Measurements from ENCODE around the gene XPO4.
"Not testable (repeated sequence)": the region's sequence is repeated elsewhere in the genome, so short reads cannot be mapped to it uniquely, and the experiment has no call there.

XPO4 gene

GRCh38 chr13:20782116-20782708, 120.3 kb downstream of the XPO4 start:
- DNase-seq (ENCODE audit: low read depth), result no peak

DNA sequence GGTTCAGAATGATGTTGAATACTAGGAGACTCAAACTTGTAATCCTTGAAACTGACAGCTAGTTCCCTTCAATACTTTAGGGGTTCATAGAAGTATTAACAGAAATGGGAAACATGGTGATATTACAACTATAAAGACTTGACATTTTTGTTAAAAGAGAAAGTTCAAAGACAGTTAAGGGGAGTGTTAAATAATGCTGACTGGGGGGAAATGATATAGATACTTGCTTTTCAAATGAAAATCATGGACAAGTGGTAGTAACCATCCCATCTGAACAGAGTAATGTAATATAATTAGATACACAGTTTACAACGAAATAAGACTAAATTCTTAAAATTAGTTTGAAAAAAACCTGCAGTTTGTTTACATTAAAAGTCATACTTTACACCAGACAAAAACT, 122.2 kb downstream of the XPO4 start:
- DNase-seq (ENCODE audit: low read depth), result no peak

- DNase-seq (ENCODE audit: low read depth), result no peak
Measured at GRCh38 chr13:20779405-20779804, 123.1 kb downstream of the XPO4 start.

DNA sequence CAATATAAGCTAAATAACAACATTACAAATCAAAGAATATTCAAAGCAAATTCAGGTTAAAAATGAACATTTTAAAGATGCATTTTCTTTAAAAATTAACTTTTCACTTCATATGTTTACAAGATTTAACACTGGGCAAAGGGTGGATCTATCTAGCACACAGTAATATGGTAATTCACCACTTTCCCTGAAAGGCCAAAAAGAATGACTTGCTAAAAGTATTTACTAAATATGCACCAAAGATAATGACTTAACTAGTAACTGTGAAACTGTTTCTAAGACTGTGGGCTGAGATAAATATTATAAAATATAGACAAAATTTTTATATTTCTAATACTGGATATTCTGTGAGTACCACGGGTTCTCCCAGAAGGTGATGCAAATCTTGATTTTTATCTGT, 124.2 kb downstream of the XPO4 start:
- DNase-seq (ENCODE audit: low read depth), result no peak

- no peak for DNase-seq (ENCODE audit: low read depth)
Measured at GRCh38 chr13:20776751-20777150, 125.8 kb downstream of the XPO4 start.

DNA sequence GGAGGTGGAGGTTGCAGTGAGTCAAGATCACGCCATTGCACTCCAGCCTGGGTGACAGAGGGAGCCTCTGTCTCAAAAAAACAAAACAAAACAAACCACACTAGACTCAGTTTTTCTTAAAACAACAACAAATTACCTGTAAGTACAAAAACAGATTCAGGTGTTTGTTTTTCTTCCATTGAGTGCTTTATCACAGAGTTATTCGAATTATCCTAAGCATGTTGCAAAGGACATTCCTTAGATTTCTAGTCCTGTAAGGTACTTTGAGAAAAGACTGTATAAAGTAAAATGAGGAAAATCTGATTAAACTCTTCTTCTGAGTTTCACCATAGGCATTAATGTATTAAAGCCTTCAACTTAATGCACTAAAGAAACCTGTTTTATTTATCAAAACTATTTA, 126.6 kb downstream of the XPO4 start:
- DNase-seq (ENCODE audit: low read depth), result no peak

- no peak for DNase-seq (ENCODE audit: low read depth)
Measured at GRCh38 chr13:20774746-20775145, 127.8 kb downstream of the XPO4 start.

DNA sequence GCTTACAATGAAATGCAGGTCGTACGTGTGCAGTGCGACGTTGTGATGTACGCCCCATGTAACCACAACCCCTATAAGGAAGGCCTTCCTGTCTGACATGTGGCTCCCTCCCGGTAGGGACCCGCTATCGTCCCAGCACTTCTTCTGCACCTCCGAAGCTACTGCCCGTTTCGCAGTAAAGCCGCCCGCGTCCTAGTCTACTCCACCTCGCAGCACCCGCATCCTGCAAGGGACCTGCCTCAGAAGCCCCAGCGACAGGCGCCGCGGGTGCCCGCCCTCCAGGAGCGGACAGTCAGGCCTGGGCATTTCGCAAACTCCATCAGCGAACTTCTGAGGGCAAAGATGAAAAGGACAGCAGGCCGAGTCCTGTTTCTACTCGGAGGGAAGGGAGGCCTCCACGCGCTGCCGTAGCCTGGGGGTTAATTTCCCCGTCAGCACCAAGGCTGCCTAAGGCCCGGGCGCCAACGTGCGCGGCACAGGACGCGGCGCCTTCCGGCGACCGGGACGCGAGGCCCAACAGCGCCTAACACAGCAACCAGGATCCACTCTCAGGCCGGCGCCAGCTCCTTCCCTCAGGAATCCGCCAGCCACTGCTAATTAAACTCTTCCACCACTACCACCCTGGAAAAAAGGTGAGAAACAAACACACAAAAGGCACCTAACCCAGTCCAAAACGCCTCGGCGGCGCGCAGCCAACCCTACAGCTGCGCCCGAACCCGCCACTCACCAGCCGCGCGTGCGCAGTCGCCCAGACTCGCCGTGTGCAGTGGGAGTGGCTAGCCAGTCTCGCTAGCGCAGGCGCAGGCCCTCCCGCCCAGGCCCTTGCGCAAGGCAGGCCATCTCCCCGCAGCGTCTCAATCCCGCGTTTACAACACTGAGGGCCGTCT, 129.1 kb downstream of the XPO4 start, which contains the start of gene EEF1AKMT1:
EEF1AKMT1 (minus strand) TSS at position 768 of the 887 bp plus-strand sequence. CDS start 16,363 bp downstream, outside the sequence.
- DNase-seq (ENCODE audit: low read depth), result peak; percentile 92

DNA sequence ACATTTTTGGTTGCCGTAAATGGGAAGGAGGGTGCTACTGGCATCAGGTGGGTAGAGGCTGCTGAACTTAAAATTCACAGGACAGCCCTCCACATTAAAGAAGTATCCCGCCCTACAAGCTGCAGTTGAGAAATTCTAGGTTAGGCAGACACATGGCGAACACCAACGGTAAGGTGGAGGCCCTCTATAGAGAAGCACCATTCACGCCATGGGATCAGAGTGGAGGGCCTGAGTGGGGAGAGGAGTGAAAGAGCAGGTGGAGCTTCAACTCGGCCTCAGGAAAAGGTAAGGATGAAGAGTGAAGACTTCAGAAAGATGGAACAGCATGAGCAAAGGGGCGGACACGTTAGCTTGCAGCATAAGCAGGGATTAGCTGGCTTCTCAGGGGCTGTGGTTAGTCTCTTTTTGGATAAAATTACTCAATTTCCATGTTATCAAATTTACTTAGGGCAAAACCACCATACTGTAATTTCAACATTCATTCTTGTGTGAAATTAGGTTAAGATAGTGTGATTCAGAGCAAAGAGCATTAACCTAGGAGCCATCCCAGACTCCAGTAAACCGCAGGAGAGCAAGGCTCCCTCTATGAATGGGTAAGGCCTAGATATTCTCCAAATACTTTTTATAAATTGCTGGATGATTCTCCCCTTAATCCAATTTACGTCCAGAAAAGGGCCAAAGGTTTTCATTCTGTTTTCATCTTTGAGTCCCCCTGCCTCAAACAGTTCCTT, 130.0 kb downstream of the XPO4 start:
- no peak for DNase-seq (ENCODE audit: low read depth)

DNA sequence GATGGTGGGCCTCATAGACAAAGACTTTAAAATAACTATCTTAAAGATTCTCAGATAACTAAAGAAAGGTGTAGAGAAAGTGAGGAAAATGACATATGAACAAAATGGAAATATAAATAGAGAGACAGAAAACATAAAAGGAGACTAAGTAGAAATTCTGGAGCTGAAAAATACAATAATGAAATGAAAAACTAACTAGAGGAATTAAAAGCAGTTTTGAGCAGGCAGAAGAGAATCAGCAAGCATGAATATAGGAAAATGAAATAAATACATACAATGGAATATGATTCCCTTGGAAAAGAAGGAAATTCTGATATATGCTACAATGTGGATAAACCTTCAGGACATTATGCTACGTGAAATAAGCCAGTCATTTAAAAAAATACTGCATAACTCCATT, 132.7 kb downstream of the XPO4 start:
- no peak for DNase-seq (ENCODE audit: low read depth)

- DNase-seq (ENCODE audit: low read depth), result no peak
Measured at GRCh38 chr13:20769091-20769490, 133.5 kb downstream of the XPO4 start.

- no peak for DNase-seq (ENCODE audit: low read depth)
Measured at GRCh38 chr13:20767309-20767943, 135.1 kb downstream of the XPO4 start.

- no peak for DNase-seq (ENCODE audit: low read depth)
Measured at GRCh38 chr13:20760872-20761271, 141.7 kb downstream of the XPO4 start.

DNA sequence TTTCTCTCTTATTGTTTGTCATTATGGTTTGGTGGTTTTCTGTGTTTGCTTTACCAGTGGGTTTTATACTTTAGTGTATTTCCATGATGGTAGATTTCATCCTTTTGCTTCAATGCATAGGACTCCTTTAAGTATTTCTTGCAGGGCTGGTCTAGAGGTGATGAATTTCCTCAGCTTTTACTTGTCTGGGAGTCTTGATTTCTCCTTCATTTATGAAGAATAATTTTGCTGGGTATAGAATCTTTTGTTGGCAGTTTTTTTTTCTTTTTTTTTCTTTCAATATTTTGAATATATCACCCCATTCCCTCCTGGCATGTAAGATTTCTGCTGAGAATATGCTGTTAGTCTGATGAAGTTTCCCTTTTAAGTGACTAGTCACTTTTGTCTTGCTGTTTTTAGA, 148.5 kb downstream of the XPO4 start:
- no peak for DNase-seq (ENCODE audit: low read depth)

GRCh38 chr13:20749377-20749776, 153.2 kb downstream of the XPO4 start:
- DNase-seq (ENCODE audit: low read depth), result no peak

DNA sequence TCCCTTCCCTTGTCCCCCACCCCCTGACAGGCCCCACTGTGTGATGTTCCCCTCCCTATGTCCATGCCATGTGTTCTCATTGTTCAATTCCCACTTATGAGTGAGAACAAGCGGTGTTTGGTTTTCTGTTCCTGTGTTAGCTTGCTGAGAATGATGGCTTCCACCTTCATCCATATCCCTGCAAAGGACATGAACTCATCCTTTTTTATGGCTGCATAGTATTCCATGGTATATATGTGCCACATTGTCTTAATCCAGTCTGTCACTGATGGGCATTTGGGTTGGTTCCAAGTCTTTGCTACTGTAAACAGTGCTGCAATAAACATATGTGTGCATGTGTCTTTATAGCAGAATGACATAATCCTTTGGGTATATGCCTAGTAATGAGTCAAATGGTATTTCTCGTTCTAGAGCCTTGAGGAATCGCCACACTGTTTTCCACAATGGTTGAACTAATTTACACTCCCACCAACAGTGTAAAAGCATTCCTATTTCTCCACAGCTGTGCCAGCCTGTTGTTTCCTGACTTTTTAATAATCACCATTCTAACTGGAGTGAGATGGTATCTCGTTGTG, 158.6 kb downstream of the XPO4 start:
- not testable (repeated sequence) for DNase-seq (ENCODE audit: low read depth)

DNA sequence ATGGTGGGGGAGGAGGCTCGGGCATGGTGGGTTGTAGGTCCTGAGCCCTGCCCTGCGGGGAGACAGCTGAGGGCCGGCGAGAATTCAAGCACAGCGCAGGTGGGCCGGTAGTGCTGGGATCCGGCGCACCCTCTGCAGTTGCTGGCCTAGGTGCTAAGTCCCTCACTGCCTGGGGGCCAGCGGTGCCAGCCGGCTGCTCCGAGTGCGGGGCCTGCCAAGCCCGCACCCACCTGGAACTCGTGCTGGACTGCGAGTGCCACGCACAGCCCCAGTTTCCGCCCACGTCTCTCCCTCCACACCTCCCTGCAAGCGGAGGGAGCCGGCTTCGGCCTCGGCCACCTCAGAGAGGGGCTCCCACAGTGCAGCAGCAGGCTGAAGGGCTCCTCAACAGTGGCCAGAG, 162.5 kb downstream of the XPO4 start:
- no peak for DNase-seq (ENCODE audit: low read depth)

DNA sequence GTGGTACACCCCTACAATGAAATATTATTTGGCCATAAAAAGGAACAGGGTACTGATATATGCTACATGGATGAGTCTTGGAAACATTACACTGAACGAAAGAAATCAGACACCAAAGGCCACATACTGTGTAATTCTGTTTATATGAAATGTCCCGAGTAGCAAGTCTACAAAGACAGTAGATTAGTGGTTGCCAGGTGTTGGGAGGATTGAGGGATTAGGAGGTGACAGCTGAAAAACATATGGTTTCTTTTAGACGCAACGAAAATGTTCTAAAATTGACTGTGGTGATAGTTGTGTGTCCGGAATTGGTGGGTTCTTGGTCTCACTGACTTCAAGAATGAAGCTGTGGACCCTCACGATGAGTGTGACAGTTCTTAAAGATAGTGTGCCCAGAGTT, 163.9 kb downstream of the XPO4 start:
- no peak for DNase-seq (ENCODE audit: low read depth)

DNA sequence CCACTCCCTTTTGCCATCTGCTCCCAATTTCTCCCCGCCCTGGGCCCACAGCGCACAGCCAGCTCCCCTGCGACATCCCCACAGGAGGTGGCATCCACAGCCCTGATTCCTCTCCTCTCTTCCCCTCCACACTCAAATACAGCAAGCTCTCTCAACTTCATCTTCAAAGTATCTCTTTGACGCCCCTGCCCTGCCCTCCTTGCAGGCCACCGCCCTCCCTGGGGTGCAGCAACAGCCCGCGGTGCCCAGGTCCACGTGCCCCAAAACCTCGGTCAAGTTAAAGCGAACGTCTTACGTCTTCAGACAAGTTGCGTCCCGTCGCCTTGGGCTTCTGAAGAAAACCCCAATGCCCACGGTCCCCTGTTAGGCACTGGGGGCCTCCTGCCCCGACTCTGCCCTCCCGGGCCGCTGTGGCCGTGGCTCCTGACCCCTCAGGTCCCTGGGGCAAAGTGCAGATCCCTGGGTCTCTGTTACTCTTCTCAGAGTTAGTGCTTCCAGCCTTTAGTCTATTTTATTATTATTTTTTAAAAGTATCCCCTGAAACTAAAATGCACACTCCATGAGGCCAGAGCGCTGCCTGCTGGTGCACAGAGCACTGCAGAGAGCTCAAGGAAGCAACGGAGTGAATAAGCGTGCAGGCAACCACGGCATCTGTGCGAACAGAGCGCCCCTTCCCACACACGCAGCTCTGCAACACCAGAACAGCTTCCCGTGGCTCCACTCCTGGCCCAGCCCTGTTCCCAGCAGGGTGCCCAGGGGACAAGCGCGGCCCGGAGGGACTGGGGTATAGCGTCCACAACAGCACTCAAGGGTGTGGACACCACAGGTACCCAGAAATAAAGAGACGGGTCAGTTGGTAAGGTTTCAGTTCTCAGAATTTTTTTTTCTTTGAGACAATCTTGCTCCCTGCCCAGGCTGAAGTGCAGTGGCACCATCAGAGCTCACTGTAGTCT, 172.6 kb downstream of the XPO4 start:
- DNase-seq (ENCODE audit: low read depth), result no peak

DNA sequence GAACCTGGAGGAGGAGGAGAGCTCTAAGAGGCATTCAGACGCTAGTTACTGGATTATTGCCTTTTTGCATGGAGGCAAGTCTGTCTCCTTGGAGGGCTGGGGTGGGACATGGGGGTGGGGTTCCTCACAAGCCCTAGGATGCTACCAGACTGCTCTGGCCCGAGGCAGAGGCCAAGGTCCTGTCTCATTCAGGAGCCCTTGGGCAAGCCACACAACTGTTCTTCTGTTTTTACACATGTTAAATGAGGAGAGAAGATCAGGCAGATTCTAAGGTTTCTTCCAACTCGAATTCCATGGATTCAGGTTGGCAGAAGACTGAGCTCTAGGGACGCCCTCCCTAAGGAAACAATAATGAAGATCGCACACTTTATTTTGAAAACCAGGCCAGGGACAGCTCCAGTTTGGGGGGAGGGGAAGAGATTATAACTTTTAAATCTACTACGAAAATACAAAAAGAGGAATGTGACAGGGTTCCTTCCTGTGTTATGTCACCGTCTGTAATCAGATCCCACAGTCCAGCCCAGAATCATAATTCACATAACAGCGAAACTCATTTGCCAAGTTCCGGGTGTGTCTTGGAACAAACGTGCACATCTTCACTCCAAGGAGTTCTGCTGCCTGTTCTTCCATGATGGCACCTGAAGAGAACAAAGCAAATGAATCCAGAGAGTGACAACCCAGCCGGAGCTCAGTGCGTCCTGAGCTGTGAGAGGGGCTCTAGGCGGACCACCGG, 173.8 kb downstream of the XPO4 start:
- no peak for DNase-seq (ENCODE audit: low read depth)
